Mucosa of descending colon (tissue), 3 donors: Measurements from ENCODE around the gene CNST. TPM values are rescaled to one million over a fixed set of nuclear protein-coding genes. Genes with fewer than 3 reads are reported as not detected.
"Not testable (repeated sequence)": the region's sequence is repeated elsewhere in the genome, so short reads cannot be mapped to it uniquely, and the experiment has no call there.

Experiments
- ATAC-seq: fragments of 200-7000 bp; cut with Tn5 transposase; one replicate; pipeline ENCODE4 v1.9.1; 2020; ENCODE audit warnings: mild to moderate bottlenecking, moderate library complexity
- DNase-seq, 3 donors: peaks; one replicate each; pipeline ENCODE4 v3.0.0-alpha.2; 2020
- H3K36me3 ChIP-seq: fragments of 200-600 bp; one replicate; pipeline ENCODE4 v1.8.0; 2021; ENCODE audit warnings: low read depth, mild to moderate bottlenecking
- H3K4me1 ChIP-seq: fragments of 200-600 bp; one replicate; pipeline ENCODE4 v1.8.0; 2021; ENCODE audit warnings: low read depth, mild to moderate bottlenecking
- H3K4me3 ChIP-seq: fragments of 200-600 bp; one replicate; pipeline ENCODE4 v1.8.0; 2021; ENCODE audit warnings: mild to moderate bottlenecking
- H3K9me3 ChIP-seq: fragments of 200-600 bp; one replicate; pipeline ENCODE4 v1.8.0; 2021; ENCODE audit warnings: mild to moderate bottlenecking
- CTCF ChIP-seq: fragments of 200-600 bp; IDR thresholded peaks from one replicate; pipeline ENCODE4 v1.8.0; 2022; ENCODE audit warnings: antibody characterized with exemption, mild to moderate bottlenecking
- intact Hi-C, 2 donors: fragments of 100-400 bp; cut with DNase I in 1 of 2; cut with micrococcal nuclease in 1 of 2; formaldehyde crosslinking; loops; one replicate each; pipeline versions ENCODE4 v1.11.0 to v1.11.1; 2022; cut with DNase I, micrococcal nuclease
- total RNA-seq, 3 donors: library from RNA; stranded (reverse); fragmentation: NEBNext Ultra II Directional in 2 of 3; extraction: Animal tissue kit (Norgen Biotek cat#: 25700) in 2 of 3; gene quantifications; one replicate each; pipeline versions ENCODE4 v1.2.1 to v1.2.4, GENCODE V29; 2021 to 2023
- donor health status: DM: no; HTN: no; CAD: no; lungs with moderate emphysema.
- donor health status: DM: no; HTN: no; CAD: no.
- donor health status: DM: no; HTN: yes; CAD: no.

The CNST gene
- total RNA-seq, 3 donors from 2014 or later, result 31.6 to 47.7 (median 44.6) TPM

DNA sequence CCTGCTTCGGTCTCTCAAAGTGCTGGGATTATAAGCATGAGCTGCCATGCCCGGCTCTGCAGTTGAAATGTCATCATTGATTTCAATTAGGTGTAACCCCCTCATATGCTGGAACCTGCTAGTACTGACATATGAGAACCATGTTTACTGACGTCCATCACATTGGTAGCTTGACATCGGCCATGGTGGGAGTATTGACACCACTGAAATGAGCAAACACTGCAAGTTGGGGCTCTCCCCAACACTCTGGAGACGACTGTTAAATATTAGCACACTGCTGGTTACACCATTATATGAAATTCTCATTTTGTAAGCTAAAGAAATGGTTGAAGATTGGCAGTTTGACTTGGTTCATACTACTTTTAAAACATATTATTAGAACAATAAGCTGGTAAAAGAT is 63.7 kb downstream of the CNST start:
- no peak for DNase-seq
- ATAC-seq, result no peak
- Histone ChIP-seq H3K4me1 (no peaks in the 10 kb centered on the region), H3K9me3 (no peaks in the 10 kb centered on the region), H3K4me3 (no peak overlapping the region), H3K36me3 (no peaks in the 10 kb centered on the region)
- no peak for TF ChIP-seq CTCF
- intact Hi-C loops, result no loop called here

- ATAC-seq (no peak), DNase-seq (no peak)
- Histone ChIP-seq H3K4me3 (no peak overlapping the region), H3K4me1 (no peaks in the 10 kb centered on the region), H3K36me3 (no peaks in the 10 kb centered on the region), H3K9me3 (no peaks in the 10 kb centered on the region)
- no peak for TF ChIP-seq CTCF
- intact Hi-C loops, result no loop called here
Measured at GRCh38 chr1:246631426-246631825, 65.2 kb downstream of the CNST start.

- intact Hi-C loops, result no loop called here
- H3K36me3 ChIP-seq, result no peaks in the 10 kb centered on the region
- no peaks in the 10 kb centered on the region for H3K4me1 ChIP-seq
- ATAC-seq (no peak), DNase-seq (no peak)
- H3K9me3 ChIP-seq, result no peaks in the 10 kb centered on the region
- no peak for TF ChIP-seq CTCF
- no peak overlapping the region for H3K4me3 ChIP-seq
Measured at GRCh38 chr1:246632281-246633168, 66.3 kb downstream of the CNST start.

- H3K4me3 ChIP-seq, intact Hi-C loops, ATAC-seq, H3K4me1 ChIP-seq, H3K9me3 ChIP-seq, DNase-seq, H3K36me3 ChIP-seq: not testable (repeated sequence)
Measured at GRCh38 chr1:246634659-246635058, 68.4 kb downstream of the CNST start.

DNA sequence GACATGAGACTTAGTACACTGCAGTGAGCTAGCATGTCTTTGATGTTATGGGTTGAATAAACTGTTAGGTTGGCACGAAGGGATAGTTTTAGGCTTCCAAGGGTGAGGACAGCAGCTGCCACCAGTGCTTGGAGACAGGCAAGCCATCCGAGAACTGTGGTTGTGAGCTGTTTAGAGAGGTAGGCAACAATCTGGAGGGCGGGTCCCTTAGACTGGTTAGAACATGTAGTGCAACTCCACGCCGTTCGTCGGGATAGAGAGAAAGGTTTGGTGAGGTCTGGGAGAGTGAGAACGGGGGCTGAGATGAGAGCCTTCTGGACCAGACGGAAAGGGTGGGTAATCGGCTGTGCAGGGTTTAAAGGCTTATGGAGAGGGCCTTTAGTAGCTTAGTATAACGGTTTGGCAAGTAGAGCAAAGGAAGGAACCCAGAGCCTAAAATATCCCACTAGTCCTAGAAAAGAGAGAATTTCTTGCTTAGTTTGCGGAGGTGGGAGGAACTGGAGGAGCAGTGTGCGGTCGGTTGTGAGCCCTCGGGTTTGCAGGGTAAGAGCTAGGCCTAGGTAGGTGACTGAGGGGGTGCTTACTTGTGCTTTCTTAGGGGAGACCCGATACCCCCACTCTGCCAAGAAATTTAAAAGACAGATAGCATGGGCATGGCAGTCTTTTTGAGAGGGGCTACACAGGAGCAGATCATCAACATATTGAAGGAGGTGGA is 72.8 kb downstream of the CNST start:
- no peaks in the 10 kb centered on the region for H3K9me3 ChIP-seq
- intact Hi-C loops, result no loop called here
- ATAC-seq (no peak), DNase-seq (no peak)
- no peaks in the 10 kb centered on the region for H3K4me1 ChIP-seq
- H3K36me3 ChIP-seq, result no peaks in the 10 kb centered on the region
- no peak for TF ChIP-seq CTCF
- no peak overlapping the region for H3K4me3 ChIP-seq

DNA sequence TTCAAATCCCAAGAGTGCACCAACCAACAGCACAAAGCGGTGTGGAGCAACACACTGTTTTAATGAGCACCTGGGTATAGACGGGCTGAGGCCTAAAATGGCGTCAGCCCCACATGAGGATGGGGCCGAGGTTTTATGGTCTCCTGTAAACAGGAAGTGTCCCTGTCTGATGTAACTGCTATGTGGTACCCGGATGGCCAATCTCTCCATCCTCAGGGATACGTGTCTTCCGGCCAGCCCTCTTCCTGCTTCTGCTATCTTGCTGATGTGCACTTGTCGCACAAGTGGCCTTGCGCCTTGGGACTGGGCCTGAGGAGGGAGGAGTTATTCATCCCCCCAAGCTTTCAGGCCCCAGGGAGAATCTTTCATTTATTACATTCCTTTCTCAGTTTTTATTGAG is 73.5 kb downstream of the CNST start:
- DNase-seq, result no peak
- no peak for TF ChIP-seq CTCF
- no peaks in the 10 kb centered on the region for H3K36me3 ChIP-seq
- H3K9me3 ChIP-seq, result no peaks in the 10 kb centered on the region
- intact Hi-C loops, result no loop called here
- no peaks in the 10 kb centered on the region for H3K4me1 ChIP-seq
- H3K4me3 ChIP-seq, result no peak overlapping the region
- ATAC-seq, result no peak
